Neural progenitor cell (in vitro differentiated cells): ENCODE measurements around the gene LAMA2. TPM values are rescaled to one million over a fixed set of nuclear protein-coding genes. Genes with fewer than 3 reads are reported as not detected.

Experiments used
- DNase-seq: peaks from one replicate; pipeline ENCODE4 v3.0.0-alpha.2; 2016; ENCODE audit warnings: low spot score
- H2AFZ ChIP-seq: fragments of 200-600 bp; sonication (generic); replicated peaks from 2 replicates; pipeline ENCODE4 v1.6.1; 2016; ENCODE audit warnings: antibody characterized with exemption
- H3F3A ChIP-seq: fragments of 200-600 bp; sonication (generic); 2 replicates; pipeline ENCODE4 v1.6.1; 2016; ENCODE audit warnings: antibody characterized with exemption, low read depth
- H3K27ac ChIP-seq: fragments of 200-600 bp; sonication (generic); 2 replicates; pipeline ENCODE4 v1.5.1; 2016; ENCODE audit warnings: mild to moderate bottlenecking
- H3K27me3 ChIP-seq: fragments of 200-600 bp; sonication (generic); 2 replicates; pipeline ENCODE4 v1.6.1; 2016; ENCODE audit warnings: mild to moderate bottlenecking, moderate library complexity
- H3K36me3 ChIP-seq: fragments of 200-600 bp; sonication (generic); 2 replicates; pipeline ENCODE4 v1.5.1; 2016
- H3K4me1 ChIP-seq: fragments of 200-600 bp; sonication (generic); 2 replicates; pipeline ENCODE4 v1.6.1; 2016; ENCODE audit warnings: mixed run types
- H3K4me2 ChIP-seq: fragments of 200-600 bp; sonication (generic); 2 replicates; pipeline ENCODE4 v1.6.1; 2016
- H3K4me3 ChIP-seq: fragments of 200-600 bp; sonication (generic); 2 replicates; pipeline ENCODE4 v1.5.1; 2016
- H3K79me2 ChIP-seq: fragments of 200-600 bp; sonication (generic); 2 replicates; pipeline ENCODE4 v1.6.1; 2016; ENCODE audit warnings: low read depth
- H3K9ac ChIP-seq: fragments of 200-600 bp; sonication (generic); 2 replicates; pipeline ENCODE4 v1.6.1; 2016
- H3K9me3 ChIP-seq: fragments of 200-600 bp; sonication (generic); 2 replicates; pipeline ENCODE4 v1.5.1; 2016; ENCODE audit warnings: low read depth
- H4K20me1 ChIP-seq: fragments of 200-600 bp; sonication (generic); 2 replicates; pipeline ENCODE4 v1.6.1; 2016; ENCODE audit warnings: low read depth
- H3K27ac Mint-ChIP-seq: 3 replicates; pipeline ENCODE4 v1.8.0; 2021; ENCODE audit warnings: mixed read lengths
- H3K27me3 Mint-ChIP-seq: 2 replicates; pipeline ENCODE4 v1.8.0; 2022; ENCODE audit warnings: low read depth, mild to moderate bottlenecking, inconsistent platforms, moderate library complexity, mixed read lengths; ENCODE audit not compliant: insufficient read depth
- H3K36me3 Mint-ChIP-seq: 3 replicates; pipeline ENCODE4 v1.8.0; 2021; ENCODE audit warnings: mixed read lengths
- H3K4me1 Mint-ChIP-seq: 3 replicates; pipeline ENCODE4 v1.8.0; 2021; ENCODE audit warnings: mixed read lengths
- H3K4me3 Mint-ChIP-seq: 3 replicates; pipeline ENCODE4 v1.8.0; 2021; ENCODE audit warnings: mild to moderate bottlenecking, moderate library complexity, mixed read lengths
- H3K9me3 Mint-ChIP-seq: 3 replicates; pipeline ENCODE4 v1.8.0; 2020; ENCODE audit warnings: mixed read lengths
- CTCF ChIP-seq: fragments of 200-600 bp; sonication (generic); IDR thresholded peaks from 2 replicates; pipeline ENCODE4 v1.5.1; 2017; ENCODE audit warnings: antibody characterized with exemption, mild to moderate bottlenecking
- EZH2 ChIP-seq: fragments of 200-600 bp; sonication (generic); IDR thresholded peaks from 2 replicates; pipeline ENCODE4 v1.6.1; 2017; ENCODE audit warnings: antibody characterized with exemption, mild to moderate bottlenecking, moderate library complexity
- EZH2phosphoT487 ChIP-seq: fragments of 200-600 bp; sonication (generic); IDR thresholded peaks from 2 replicates; pipeline ENCODE4 v1.6.1; 2017; ENCODE audit warnings: antibody characterized with exemption
- total RNA-seq: library from RNA; depleted of rRNA; stranded (reverse); fragments of >200 nt; gene quantifications from 2 replicates; pipeline ENCODE4 v1.2.3, GENCODE V29; 2015; ENCODE audit warnings: low replicate concordance

LAMA2 gene
- total RNA-seq, 1 donor from 2014 or later = 1.5 TPM

GRCh38 chr6:129140526-129140925 lies 257.6 kb downstream of the LAMA2 start:
- Mint-ChIP-seq H3K27ac (no peak overlapping the region), H3K9me3 (no peaks in the 10 kb centered on the region), H3K27me3 (no peaks in the 10 kb centered on the region), H3K4me3 (no peak overlapping the region), H3K4me1 (peaks cover 4% of the 10 kb centered on the region), H3K36me3 (no peaks in the 10 kb centered on the region)
- Histone ChIP-seq H3K27ac (no peak overlapping the region), H2AFZ (no peak overlapping the region), H3K4me2 (no peak overlapping the region), H3K79me2 (no peaks in the 10 kb centered on the region), H4K20me1 (no peaks in the 10 kb centered on the region), H3F3A (no peaks in the 10 kb centered on the region), H3K4me1 (peaks cover 3% of the 10 kb centered on the region), H3K9ac (no peak overlapping the region), H3K9me3 (no peaks in the 10 kb centered on the region), H3K4me3 (no peak overlapping the region), H3K36me3 (no peaks in the 10 kb centered on the region), H3K27me3 (no peaks in the 10 kb centered on the region)
- DNase-seq = no peak
- TF ChIP-seq EZH2phosphoT487 (no peak), EZH2 (no peak), CTCF (no peak)

DNA sequence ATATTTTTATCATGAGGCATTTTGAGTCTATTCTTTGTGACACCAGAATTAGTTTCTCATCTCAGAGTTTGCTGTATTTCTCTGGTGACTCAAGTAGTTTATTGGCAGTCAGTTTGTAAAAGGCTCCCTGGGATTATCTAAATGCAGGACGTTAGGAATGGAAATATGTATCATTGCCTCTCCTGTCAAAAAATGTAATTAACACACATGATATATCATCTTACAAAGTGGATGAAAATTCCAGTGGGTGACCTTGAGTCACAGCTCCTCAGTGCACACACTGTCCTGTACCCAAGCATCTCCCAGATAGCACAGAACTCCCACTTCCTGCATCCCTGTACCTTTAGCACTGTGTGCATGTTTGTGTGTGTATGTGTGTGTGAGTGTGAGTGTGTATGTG lies 258.6 kb downstream of the LAMA2 start:
- Histone ChIP-seq H3K9ac (no peak overlapping the region), H3K27ac (no peak overlapping the region), H3K36me3 (no peaks in the 10 kb centered on the region), H2AFZ (no peak overlapping the region), H3K27me3 (no peaks in the 10 kb centered on the region), H3K4me1 (peaks cover 3% of the 10 kb centered on the region), H3K4me2 (no peak overlapping the region), H3K79me2 (no peaks in the 10 kb centered on the region), H3F3A (no peaks in the 10 kb centered on the region), H3K4me3 (no peak overlapping the region), H3K9me3 (no peaks in the 10 kb centered on the region), H4K20me1 (no peaks in the 10 kb centered on the region)
- H3K4me3 Mint-ChIP-seq = no peak overlapping the region
- no peak overlapping the region for H3K27ac Mint-ChIP-seq
- H3K36me3 Mint-ChIP-seq = no peaks in the 10 kb centered on the region
- no peaks in the 10 kb centered on the region for H3K27me3 Mint-ChIP-seq
- H3K9me3 Mint-ChIP-seq = no peaks in the 10 kb centered on the region
- H3K4me1 Mint-ChIP-seq = peaks cover 4% of the 10 kb centered on the region
- DNase-seq = no peak
- no peak for TF ChIP-seq EZH2phosphoT487
- TF ChIP-seq EZH2 = no peak
- TF ChIP-seq CTCF = no peak

- H4K20me1 ChIP-seq = no peaks in the 10 kb centered on the region
- Mint-ChIP-seq H3K27ac (no peak overlapping the region), H3K4me3 (no peak overlapping the region), H3K27me3 (no peaks in the 10 kb centered on the region), H3K36me3 (no peaks in the 10 kb centered on the region), H3K9me3 (no peaks in the 10 kb centered on the region), H3K4me1 (no peaks in the 10 kb centered on the region)
- no peak overlapping the region for H3K4me2 ChIP-seq
- H3K4me3 ChIP-seq = no peak overlapping the region
- no peaks in the 10 kb centered on the region for H3K4me1 ChIP-seq
- no peak overlapping the region for H3K27ac ChIP-seq
- H3K27me3 ChIP-seq = no peaks in the 10 kb centered on the region
- peak overlapping the region; percentile 73 for H2AFZ ChIP-seq
- H3K9me3 ChIP-seq = no peaks in the 10 kb centered on the region
- H3K9ac ChIP-seq = no peak overlapping the region
- no peaks in the 10 kb centered on the region for H3K36me3 ChIP-seq
- no peaks in the 10 kb centered on the region for H3F3A ChIP-seq
- TF ChIP-seq EZH2phosphoT487 (no peak), EZH2 (no peak), CTCF (no peak)
- DNase-seq = no peak
- no peaks in the 10 kb centered on the region for H3K79me2 ChIP-seq
These were observed 264.0 kb downstream of the LAMA2 start for GRCh38 chr6:129146902-129147301.

GRCh38 chr6:129150507-129150906 lies 267.6 kb downstream of the LAMA2 start:
- Mint-ChIP-seq H3K4me3 (no peak overlapping the region), H3K27ac (no peak overlapping the region), H3K27me3 (no peaks in the 10 kb centered on the region), H3K36me3 (no peaks in the 10 kb centered on the region), H3K9me3 (no peaks in the 10 kb centered on the region), H3K4me1 (no peaks in the 10 kb centered on the region)
- H3K79me2 ChIP-seq = no peaks in the 10 kb centered on the region
- H3K27ac ChIP-seq = no peak overlapping the region
- no peaks in the 10 kb centered on the region for H3K9me3 ChIP-seq
- DNase-seq = no peak
- H3F3A ChIP-seq = no peaks in the 10 kb centered on the region
- no peak overlapping the region for H3K9ac ChIP-seq
- H4K20me1 ChIP-seq = no peaks in the 10 kb centered on the region
- H3K4me2 ChIP-seq = no peak overlapping the region
- H3K27me3 ChIP-seq = no peaks in the 10 kb centered on the region
- H3K4me1 ChIP-seq = no peaks in the 10 kb centered on the region
- no peak overlapping the region for H2AFZ ChIP-seq
- H3K36me3 ChIP-seq = no peaks in the 10 kb centered on the region
- TF ChIP-seq EZH2 (no peak), CTCF (no peak), EZH2phosphoT487 (no peak)
- H3K4me3 ChIP-seq = no peak overlapping the region
